Ramos (cell line): Measurements from ENCODE around the gene CLEC4G.
"Not testable (repeated sequence)": the region's sequence is repeated elsewhere in the genome, so short reads cannot be mapped to it uniquely, and the experiment has no call there.

ENCODE experiments used
- in situ Hi-C: fragments of 300-500 bp; cut with MboI; formaldehyde crosslinking; loops from one replicate; pipeline ENCODE4 v1.14.3; 2022; ENCODE audit warnings: low sequenced_read_pairs; ENCODE audit not compliant: unreplicated experiment

The CLEC4G gene, protein sequence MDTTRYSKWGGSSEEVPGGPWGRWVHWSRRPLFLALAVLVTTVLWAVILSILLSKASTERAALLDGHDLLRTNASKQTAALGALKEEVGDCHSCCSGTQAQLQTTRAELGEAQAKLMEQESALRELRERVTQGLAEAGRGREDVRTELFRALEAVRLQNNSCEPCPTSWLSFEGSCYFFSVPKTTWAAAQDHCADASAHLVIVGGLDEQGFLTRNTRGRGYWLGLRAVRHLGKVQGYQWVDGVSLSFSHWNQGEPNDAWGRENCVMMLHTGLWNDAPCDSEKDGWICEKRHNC

DNA sequence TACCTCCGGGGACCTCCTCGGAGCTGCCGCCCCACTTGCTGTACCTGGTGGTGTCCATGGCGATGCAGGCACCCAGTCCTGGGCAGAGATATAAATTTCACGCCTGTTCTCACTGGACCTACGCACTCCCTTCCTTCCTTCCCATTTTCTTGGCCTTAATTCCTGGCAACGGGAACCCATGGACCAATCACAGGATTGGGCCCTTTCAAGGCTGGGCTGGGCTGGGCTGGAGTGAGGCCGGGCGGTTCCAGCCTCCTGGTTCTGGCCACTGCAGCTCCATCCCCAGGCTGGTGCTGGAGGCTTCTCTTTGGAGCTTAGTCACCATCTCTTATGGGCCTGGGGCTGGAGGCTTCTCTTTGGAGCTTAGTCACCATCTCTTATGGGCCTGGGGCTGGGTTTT lies at the start of gene CLEC4G:
Gene CLEC4G (minus strand): TSS at position 66 of the 400 bp plus-strand sequence. CDS start 8 bp downstream, at position 58.
- in situ Hi-C loops, result no loop called here

DNA sequence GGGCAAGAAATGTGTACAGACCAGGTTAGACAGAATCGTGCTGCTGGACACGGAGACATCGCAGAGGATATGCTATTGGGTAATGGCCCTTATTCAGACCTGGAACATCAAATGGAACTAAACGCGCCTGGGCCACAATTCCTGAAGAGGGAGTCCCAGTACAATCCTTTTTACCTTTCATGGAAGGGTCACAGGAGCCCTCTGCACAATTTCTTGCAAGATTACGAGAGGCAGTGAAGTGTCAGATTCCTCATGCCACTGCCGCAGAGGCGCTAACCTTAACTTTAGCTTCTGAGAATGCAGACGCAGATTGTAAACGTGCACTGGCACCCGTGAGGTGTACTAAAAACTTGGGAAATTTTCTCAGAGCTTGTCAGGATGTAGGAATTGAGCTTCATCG lies 49.2 kb upstream of the CLEC4G start:
- in situ Hi-C loops, result no loop called here

DNA sequence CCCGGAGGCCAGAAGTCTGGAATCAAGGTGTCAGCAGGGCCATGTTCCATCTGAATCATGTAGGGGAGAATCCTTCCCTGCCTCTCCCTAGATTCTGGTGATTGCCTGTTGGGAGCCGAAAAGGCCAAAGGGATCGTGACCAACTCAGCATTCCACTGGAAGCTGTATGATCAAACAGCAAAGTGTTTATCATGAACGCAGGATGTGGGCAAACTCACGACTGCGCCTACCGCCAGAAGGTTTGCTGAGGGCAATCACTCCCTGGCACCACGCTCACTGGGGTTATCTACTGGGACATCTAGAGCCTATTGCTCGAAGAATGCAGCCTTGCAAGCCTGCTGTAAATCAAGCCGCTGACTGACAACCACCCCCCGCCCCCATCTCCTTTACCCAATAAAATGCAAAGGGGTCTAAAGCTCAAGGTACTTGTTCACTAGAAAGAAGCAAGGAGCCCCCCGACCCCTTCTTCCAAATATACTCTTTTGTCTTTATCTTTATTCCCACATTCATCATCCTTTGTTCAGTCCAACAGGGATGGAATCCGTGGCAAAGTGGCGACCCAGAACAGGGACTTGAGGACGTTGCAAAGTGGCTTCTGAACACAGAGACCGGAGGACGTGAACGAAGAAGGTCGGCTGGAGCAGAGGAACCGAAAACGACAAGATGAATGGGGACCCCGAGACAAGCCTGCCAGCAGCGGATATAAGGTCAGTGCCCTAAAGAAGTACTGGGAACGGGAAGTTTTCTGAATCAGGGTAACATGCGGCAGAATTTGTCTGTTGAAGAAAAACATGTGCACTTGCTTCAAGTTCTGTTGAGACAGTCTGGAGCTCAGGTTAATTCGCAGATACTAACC lies 47.9 kb upstream of the CLEC4G start:
- in situ Hi-C loops, result no loop called here

DNA sequence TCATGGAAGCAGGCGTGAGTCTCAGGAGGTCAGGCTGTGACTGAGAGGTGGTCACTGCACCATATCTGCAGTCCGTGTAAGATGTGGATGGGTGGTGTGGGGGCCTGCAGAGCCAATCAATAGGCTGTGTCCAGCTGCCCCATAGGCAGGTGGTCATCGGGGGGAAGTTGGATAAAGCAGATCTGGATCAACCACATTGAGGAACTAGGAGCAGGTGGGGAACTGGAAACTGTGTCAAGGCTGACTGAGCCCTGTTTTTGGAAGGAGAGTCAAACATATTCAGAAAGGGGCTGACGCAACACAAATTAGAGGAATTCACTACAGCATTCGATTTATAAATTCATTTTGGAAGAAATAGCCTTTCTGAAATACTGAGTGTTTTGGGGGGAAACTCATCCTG lies 46.2 kb upstream of the CLEC4G start:
- in situ Hi-C loops, result no loop called here

- in situ Hi-C loops, result no loop called here
Measured at GRCh38 chr19:7775761-7776160, 43.9 kb upstream of the CLEC4G start.

GRCh38 chr19:7773841-7774240 lies 41.9 kb upstream of the CLEC4G start:
- in situ Hi-C loops, result no loop called here

- in situ Hi-C loops, result no loop called here
Measured at GRCh38 chr19:7772752-7773291, 40.9 kb upstream of the CLEC4G start.

DNA sequence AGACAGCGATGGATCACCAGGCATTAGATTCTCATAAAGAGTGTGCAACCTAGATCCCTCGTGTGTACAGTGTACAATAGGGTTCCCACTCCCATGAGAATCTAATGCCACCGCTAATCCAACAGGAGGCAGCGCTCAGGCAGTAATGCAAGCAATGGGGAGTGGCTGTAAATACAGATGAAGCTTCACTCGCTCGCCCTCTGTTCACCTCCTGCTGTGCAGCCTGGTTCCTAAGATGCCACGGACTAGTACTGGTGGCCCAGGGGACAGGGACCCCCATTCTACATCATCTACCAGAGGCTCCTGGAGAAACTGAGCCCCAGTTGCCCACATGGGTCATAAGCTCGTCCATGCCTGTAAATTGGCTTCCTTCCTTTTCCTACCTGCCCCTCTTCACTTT lies 39.2 kb upstream of the CLEC4G start:
- in situ Hi-C loops, result no loop called here

DNA sequence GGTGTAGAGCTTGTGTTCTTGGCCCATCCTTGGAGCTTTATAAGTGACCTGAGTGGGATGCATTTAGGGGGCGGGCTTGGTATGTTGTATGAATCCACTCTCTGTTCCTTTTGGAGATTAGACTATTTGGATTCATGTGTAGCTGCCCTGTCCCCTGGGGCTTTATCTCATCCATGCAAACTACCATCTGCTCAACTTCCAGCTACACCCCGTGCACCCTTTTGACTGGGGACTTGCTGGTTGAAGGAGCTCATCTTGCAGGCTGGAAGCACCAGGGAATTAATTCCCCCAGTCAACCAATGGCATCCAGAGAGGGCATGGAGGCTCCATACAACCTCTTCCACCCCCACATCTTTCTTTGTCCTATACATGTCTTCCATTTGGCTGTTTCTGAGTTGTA lies 37.3 kb upstream of the CLEC4G start:
- in situ Hi-C loops, result no loop called here

- in situ Hi-C loops, result no loop called here
Measured at GRCh38 chr19:7767487-7767886, 35.6 kb upstream of the CLEC4G start.

DNA sequence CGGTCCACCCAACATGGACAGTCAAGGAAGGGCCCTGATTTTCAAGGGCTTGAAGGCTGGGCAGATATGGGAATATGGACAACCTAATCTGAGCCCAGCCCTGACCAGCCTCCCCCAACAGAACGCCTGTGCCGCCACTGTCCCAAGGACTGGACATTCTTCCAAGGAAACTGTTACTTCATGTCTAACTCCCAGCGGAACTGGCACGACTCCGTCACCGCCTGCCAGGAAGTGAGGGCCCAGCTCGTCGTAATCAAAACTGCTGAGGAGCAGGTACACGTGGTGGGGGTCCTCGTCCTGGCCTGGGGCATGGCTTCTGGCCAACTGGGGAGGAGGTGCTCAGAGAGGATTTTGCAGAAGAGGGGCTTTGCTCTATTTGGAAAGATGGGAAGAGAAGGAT lies 34.6 kb upstream of the CLEC4G start:
- in situ Hi-C loops, result no loop called here

DNA sequence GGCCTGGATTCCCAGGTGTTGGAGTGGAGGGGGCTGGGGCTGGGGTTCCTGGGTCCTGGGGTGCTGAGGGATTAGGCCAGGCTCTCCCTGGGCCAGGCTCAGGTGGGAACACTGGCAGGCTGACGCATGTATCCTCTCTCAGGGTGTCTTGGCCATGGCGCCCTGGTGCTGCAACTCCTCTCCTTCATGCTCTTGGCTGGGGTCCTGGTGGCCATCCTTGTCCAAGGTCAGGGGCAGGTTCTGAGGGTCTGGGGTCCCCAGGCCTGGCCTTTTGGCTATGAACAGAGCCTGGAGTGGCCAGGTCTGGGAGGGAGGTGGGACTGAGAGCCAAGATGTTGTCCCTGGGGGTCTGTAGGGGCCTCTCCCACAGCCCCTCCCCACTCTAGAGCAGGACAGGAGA lies 33.1 kb upstream of the CLEC4G start:
- in situ Hi-C loops, result not testable (repeated sequence)

DNA sequence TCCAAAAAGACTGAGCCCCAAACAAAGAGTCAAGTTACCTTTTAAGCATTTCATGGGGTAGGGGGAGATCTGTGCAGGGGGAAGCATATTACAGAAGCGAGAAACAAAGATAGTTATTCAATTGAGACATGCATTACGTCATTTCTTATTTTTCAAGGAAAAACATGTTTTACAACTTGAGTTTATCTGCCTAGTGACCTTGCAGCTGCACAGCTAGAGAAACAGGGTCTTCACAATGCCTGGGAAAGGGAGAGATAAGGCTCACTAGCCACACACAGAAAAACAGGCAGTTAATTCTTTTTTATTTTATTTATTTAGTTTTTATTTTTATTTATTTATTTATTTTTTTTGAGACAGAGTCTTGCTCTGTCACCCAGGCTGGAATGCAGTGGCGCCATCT lies 32.2 kb upstream of the CLEC4G start:
- in situ Hi-C loops, result not testable (repeated sequence)

DNA sequence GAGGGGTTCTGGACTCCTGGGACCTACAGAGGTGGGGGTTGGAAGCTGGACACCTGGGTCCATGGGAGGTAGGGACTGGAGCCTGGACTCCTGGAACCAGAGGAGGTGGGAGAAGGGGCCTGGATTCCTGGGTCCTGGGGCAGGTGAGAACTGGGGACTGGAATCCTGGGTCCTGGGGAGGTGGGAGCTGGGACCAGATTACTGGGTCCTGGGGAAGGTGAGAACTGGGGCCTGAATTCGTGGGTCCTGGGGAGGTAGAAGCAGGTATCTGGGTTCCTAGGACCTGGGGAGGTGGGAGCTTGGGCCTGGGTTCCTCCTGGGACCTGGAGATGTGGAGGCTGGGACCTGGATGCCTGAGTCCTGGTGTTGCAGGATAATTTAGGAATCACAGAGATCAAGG lies 31.8 kb upstream of the CLEC4G start:
- in situ Hi-C loops, result no loop called here

DNA sequence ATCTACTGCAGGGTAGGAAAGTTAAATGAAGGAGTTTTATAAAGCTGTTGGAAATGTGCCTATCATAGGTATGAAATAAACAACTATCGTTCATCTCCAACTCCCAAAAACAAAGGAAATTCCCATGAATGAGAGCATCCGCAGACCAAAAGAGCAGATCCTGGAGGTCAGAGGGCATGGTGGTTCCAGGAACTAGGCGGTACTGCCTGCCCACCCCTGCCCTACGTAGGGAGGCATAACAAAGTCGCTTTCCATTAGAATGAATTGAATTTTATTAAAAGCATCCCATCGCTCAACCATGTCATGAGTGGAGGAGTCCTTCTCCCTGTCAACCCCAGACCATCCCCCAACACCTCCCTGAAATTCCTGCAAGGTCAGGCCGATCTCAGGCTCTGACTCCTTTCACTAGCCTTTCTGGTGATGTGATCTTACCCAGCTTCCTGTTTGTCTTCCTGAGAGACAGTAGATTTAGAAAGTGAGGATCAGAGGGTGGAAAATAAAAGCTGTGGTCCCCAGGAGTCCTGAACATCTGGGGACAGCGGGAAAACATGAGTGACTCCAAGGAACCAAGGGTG lies 30.9 kb upstream of the CLEC4G start, which contains the start of gene CLEC4M:
Gene CLEC4M (plus strand): TSS at position 525 of the 575 bp plus-strand sequence. CDS start 24 bp downstream, at position 549.
- in situ Hi-C loops, result no loop called here

DNA sequence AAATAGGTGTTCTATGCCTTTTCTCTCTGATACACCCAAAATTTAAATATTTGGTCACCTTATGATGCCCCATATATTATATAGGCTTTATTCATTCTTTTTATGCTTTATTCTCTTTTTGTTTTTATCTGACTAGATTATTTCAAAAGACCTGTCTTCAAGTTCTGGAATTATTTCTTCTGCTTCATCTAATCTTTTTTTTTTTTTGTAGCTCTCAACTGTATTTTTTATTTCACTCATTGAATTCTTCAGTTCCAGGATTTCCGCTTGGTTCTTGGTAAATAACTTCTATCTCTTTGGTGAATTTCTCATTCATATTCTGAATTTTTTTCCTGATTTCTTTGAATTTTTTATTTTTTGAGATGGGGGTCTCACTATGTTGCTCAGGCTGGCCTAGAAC lies 27.2 kb upstream of the CLEC4G start:
- in situ Hi-C loops, result no loop called here

DNA sequence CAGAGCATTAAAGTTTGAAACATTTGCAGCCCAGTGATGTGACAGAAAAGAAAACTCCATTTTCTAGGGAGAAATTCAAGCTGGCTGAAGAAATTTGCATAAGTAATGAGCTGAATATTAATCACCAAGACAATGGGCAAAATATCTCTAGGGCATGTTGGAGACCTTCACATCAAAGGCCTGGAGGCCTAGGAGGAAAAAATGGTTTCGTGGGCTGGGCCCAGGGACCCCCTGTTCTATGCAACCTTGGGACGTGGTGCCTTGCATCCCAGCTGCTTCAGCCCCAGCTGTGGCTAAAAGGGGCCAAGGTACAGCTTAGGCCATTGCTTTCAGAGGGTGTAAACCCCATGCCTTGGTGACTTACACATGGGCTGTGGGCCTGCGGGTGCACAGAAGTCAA lies 25.4 kb upstream of the CLEC4G start:
- in situ Hi-C loops, result no loop called here

DNA sequence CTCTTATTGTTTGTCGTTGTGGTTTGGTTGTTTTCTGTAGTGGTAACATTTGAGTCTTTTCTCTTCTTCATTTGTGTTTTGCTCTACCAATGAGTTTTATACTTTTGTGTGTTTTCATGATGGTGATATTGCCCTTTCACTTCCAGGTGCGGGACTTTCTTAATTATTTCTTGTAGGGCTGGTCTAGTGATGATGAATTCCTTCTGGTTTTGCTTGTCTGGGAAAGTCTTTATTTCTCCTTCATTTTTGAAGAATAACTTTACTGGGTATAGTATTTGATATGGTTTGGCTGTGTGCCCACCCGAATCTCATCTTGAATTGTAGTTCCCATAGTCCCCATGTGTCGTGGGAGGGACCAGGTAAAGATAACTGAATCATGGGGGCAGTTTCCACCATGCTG lies 24.3 kb upstream of the CLEC4G start:
- in situ Hi-C loops, result no loop called here

- in situ Hi-C loops, result no loop called here
Measured at GRCh38 chr19:7751157-7751783, 19.4 kb upstream of the CLEC4G start.

DNA sequence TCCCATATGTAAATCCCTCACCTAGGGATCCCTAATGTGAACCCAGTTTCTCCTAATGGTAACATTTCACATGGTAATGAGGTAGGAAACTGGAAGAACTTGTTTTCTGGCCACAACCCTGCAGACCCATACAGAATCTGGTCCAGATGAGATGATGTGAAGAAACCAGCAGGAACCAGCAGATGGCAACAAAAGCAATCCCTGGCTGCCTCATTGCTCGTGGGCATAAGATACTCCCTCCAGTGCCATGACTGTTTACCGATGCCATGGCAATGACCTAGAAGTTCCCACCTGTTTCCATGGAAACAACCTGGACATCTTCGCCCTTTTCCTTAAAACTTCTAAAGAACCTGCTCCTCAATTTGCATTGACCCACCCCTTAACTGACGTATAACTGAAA lies 16.8 kb upstream of the CLEC4G start:
- in situ Hi-C loops, result no loop called here
